ENCODE measurements around the gene ADAMTS19.

GRCh38 chr5:129630101-129630500, 170.0 kb downstream of the ADAMTS19 start:
- TF ChIP-seq EZH2 (IDR thresholded peaks at IDR 0.05; ENCODE audit: insufficient read depth, poor library complexity, severe bottlenecking), result no peak
- no peak for TF ChIP-seq EZH2phosphoT487 (IDR thresholded peaks at IDR 0.05; ENCODE audit: insufficient read depth, low read depth)
